ENCODE measurements around the gene MAB21L4.
A peak's percentile ranks its signal among the peaks of the same experiment; 100 is the strongest.
"Not testable (repeated sequence)": the region's sequence is repeated elsewhere in the genome, so short reads cannot be mapped to it uniquely, and the experiment has no call there.

Gene MAB21L4

DNA sequence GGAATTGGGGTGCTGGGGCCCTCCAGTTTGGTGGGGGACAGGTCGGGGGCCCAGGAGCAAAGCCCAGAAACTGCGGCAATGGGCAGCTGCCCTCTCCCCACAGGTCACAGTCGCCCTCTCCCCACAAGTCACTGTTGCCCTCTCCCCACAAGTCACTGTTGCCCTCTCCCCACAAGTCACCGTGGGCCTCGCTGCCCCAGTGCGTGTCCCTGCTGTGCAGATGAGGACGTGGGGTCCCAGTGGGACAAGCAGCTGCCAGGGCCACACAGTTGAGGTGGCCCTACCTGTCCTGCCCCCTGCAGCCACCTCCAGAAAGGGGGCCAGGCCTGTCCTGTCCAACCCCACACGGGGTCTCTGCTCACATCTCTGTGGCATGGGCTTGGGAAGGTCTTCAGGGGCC, 40.3 kb downstream of the MAB21L4 start:
- no peak for DNase-seq

- DNase-seq = no peak
Observed at GRCh38 chr2:240852671-240853314, 43.2 kb downstream of the MAB21L4 start.

DNA sequence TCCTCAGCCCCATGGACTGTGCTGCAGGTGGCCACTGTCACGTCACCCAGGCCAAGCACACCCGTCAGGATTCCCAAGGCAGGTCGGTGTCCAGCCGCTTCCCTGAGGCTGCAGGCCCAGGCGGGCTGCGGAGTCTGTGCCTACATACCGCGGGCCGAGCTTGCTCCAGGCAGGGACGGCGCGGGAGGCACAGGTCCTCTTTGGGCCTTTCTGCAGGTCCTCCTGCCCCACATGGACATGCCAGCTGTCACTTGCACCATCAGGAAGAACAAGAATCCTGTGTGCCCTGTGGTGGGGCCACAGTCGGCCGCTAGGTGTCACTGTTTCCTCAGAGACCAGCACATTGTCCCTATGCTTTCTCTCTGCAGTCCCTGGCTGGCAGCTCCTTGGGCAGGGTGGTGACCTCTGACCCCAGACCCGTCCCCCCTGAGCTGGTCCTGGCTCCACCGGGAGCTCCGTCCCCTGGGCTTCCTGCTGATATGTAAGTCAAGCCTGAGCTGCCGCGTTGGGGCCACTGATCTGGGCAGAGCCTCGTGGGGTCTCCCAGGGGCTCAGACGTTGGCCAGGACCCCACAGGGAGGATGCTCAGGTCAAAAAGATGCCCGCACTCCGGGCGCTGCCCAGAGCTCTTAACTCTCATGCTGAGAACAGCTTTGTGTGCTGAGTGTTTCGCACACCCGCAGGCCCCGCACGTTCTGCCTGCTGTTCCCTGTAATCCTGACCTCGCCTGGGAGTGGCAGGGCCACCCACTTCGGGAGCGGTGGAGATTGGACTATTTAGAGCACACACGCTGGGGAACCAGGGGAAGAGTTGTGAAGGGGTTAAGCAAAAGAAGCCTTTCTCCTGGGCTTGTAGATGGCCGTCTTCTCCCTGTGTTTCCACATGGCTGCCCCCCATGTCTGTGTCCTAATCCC, 44.6 kb downstream of the MAB21L4 start:
- peak; percentile 68 to 77 for DNase-seq

- DNase-seq = no peak
Observed at GRCh38 chr2:240850756-240851077, 45.2 kb downstream of the MAB21L4 start.

GRCh38 chr2:240850026-240850425, 45.9 kb downstream of the MAB21L4 start:
- DNase-seq = no peak

GRCh38 chr2:240848900-240849680, 46.9 kb downstream of the MAB21L4 start:
- DNase-seq = no peak

DNA sequence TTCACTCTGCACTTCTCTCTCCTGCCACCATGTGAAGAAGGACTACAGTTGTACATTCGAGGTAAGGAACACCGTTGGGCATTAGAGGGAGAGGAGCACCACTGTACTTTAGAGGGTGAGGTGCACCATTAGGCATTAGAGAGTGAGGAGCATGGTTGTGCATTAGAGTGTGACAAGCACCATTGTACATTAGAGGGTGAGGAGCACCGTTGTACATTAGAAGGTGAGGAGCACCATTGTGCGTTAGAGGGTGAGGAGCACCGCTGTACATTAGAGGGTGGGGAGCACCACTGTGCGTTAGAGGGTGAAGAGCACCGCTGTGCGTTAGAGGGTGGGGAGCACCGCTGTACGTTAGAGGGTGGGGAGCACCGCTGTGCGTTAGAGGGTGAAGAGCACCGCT, 48.1 kb downstream of the MAB21L4 start:
- no peak for DNase-seq

DNA sequence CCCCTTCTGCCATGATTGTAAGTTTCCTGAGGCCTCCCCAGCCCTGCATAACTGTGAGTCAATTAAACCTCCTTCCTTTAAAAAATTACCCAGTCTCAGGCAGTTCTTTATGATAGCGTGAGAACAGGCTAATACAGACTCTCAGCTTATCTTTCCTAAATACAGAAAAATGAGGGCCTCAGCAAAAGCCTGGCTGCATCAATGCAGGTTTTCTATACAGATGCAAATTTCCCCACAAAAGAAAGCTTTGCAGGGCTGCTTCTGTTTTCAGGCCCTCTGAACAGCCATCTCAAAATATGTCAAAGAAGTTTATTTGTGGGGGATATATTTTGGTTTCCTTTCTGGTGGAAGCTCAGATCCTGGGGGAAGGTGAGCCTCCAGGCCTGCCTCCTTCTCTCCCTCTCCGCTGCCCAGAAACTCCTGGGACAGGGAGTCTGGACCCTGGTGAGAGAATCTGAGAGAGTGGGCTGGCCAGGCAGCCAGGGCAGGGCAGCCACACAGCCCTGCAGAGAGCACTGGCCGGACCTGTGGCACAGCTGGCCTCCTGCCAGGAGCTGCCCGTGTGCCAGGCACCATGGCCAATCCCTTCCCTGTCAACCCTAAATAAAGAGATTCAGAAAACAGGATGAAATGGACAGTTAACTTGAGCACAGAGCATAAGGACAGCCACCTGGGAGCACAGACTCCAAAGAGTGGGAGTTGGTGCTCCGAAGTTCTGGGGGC, 48.9 kb downstream of the MAB21L4 start:
- no peak for DNase-seq

- DNase-seq = not testable (repeated sequence)
Observed at GRCh38 chr2:240846309-240846708, 49.6 kb downstream of the MAB21L4 start.

DNA sequence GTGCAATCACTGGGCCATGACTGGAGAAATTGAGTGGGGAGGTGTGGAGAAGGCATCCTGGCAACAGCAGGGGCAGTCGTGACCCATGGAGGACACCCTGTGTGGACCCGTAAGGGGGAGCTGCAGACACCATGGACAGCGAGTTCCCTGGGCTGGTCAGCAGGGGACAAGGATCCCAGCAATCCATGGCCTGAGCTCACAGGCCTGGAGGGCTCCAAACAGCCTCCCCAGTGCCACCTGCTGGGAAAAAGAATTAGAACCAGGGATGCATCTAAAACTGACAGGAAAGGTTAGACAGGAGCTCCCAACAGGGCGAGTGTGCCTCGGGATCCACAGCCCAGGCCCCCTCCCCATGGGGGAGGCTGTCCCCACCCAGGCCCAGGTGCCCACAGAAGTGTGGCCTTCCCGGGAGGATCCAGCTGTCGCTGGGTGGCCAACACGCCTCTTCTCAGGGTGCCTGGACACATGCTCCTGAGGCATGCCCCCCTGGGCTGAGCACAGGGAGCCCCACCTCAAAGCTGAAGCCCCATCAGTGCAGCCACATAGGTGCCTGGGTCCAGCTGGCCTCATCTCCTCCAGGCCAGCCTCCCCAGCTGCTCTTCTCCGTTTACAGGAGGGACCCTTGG, 55.4 kb downstream of the MAB21L4 start:
- peak; percentile 30 to 42 for DNase-seq

GRCh38 chr2:240839152-240840143, 56.5 kb downstream of the MAB21L4 start:
- no peak for DNase-seq

- DNase-seq = no peak
Observed at GRCh38 chr2:240837621-240838020, 58.3 kb downstream of the MAB21L4 start.

- DNase-seq = no peak
Observed at GRCh38 chr2:240836781-240837467, 59.0 kb downstream of the MAB21L4 start.

Measured in NCI-H2081 (cell line).